Upper lobe of left lung (tissue), 4 donors: ENCODE results near the gene CHRNA9.

Experiments
- CTCF ChIP-seq, 6 experiments: fragments of 450-650 bp in 4 of 6; fragments of 200-600 bp in 2 of 6; sonication (generic) in 2 of 6; IDR thresholded peaks; one replicate each; pipeline ENCODE4 v1.5.1; 2016 to 2019; ENCODE audit warnings: antibody characterized with exemption in 6 of 6
- POLR2A ChIP-seq, 4 donors: fragments of 450-650 bp; IDR thresholded peaks; one replicate each; pipeline ENCODE4 v1.5.1; 2016 to 2017; ENCODE audit warnings: antibody characterized with exemption in 4 of 4, mild to moderate bottlenecking in 2 of 4
- POLR2AphosphoS5 ChIP-seq, 2 donors: sonication (generic); formaldehyde crosslinking; IDR thresholded peaks; one replicate each; pipeline ENCODE4 v1.5.1; 2017; ENCODE audit warnings: antibody characterized with exemption in 2 of 2

- TF ChIP-seq CTCF (IDR thresholded peaks at IDR 0.05) (no peak), POLR2A (IDR thresholded peaks at IDR 0.05) (no peak), POLR2AphosphoS5 (IDR thresholded peaks at IDR 0.05) (no peak)
These were observed 34.6 kb upstream of the CHRNA9 start for GRCh38 chr4:40300371-40301162.
